Natural killer cell (primary cell): Measurements from ENCODE around the gene PLEKHH2. TPM values are rescaled to one million over a fixed set of nuclear protein-coding genes. Genes with fewer than 3 reads are reported as not detected.

ENCODE experiments used
- ATAC-seq, 3 donors: fragments of 150-1000 bp in 2 of 3; fragments of 200-7000 bp in 1 of 3; cut with Tn5 transposase; 1 replicate in 1 of 3; 2 replicates in 2 of 3; pipeline ENCODE4 v1.10.0; 2021; ENCODE audit warnings: mild to moderate bottlenecking in 2 of 3, moderate library complexity in 2 of 3
- DNase-seq, 2 donors: peaks; one replicate each; pipeline versions ENCODE4 v3.0.0 to v3.0.0-alpha.2; 2013 to 2021; ENCODE audit warnings: mixed read lengths in 1 of 2
- H3K27ac ChIP-seq: one replicate; pipeline ENCODE4 v1.5.1; 2013; ENCODE audit warnings: mild to moderate bottlenecking, low read length
- H3K27me3 ChIP-seq: one replicate; pipeline ENCODE4 v1.6.1; 2013; ENCODE audit warnings: low read length; ENCODE audit not compliant: control insufficient read depth, insufficient read depth
- H3K36me3 ChIP-seq: one replicate; pipeline ENCODE4 v1.6.1; 2013; ENCODE audit warnings: low read length; ENCODE audit not compliant: control insufficient read depth, insufficient read depth
- H3K4me1 ChIP-seq: one replicate; pipeline ENCODE4 v1.6.1; 2013; ENCODE audit warnings: low read length; ENCODE audit not compliant: control insufficient read depth, insufficient read depth
- H3K4me3 ChIP-seq: one replicate; pipeline ENCODE4 v1.5.1; 2013; ENCODE audit warnings: low read length
- H3K9me3 ChIP-seq: one replicate; pipeline ENCODE4 v1.6.1; 2013; ENCODE audit warnings: low read length; ENCODE audit not compliant: control insufficient read depth, insufficient read depth
- H3K27ac Mint-ChIP-seq, 2 donors: one replicate each; pipeline ENCODE4 v1.8.0; 2022; ENCODE audit warnings: mild to moderate bottlenecking in 2 of 2, mixed read lengths in 2 of 2, moderate library complexity in 1 of 2
- H3K27me3 Mint-ChIP-seq, 2 donors: one replicate each; pipeline ENCODE4 v1.8.0; 2022; ENCODE audit warnings: low read depth in 2 of 2, mixed read lengths in 2 of 2
- H3K36me3 Mint-ChIP-seq: one replicate; pipeline ENCODE4 v1.8.0; 2022; ENCODE audit warnings: mixed read lengths
- H3K4me1 Mint-ChIP-seq, 2 donors: one replicate each; pipeline ENCODE4 v1.8.0; 2022; ENCODE audit warnings: mixed read lengths in 2 of 2
- H3K4me3 Mint-ChIP-seq: one replicate; pipeline ENCODE4 v1.8.0; 2022; ENCODE audit warnings: mild to moderate bottlenecking, moderate library complexity, mixed read lengths
- H3K9me3 Mint-ChIP-seq, 2 donors: one replicate each; pipeline ENCODE4 v1.8.0; 2022; ENCODE audit warnings: mixed read lengths in 2 of 2
- WGBS: methylation state at CpG from one replicate; pipeline ENCODE4 v1.1.7; 2013; ENCODE audit warnings: missing lambda C conversion rate; ENCODE audit not compliant: insufficient coverage; 5-methylcytosine and 5-hydroxymethylcytosine counted together
- intact Hi-C: fragments of 100-400 bp; cut with micrococcal nuclease; formaldehyde crosslinking; loops from one replicate; pipeline ENCODE4 v1.14.2; 2022
- total RNA-seq, 4 donors: library from RNA; stranded (reverse); fragments of 120-200 nt in 1 of 4; gene quantifications; one replicate each; pipeline versions ENCODE4 v1.2.3 to v1.2.4, GENCODE V29; 2013 to 2022
- TF ChIP-seq, protein P1 (sequence below): fragments of 200-600 bp; IDR thresholded peaks from one replicate; pipeline ENCODE4 v1.8.0; 2022; ENCODE audit warnings: antibody characterized with exemption

Gene PLEKHH2
- total RNA-seq, 3 donors from 2014 or later (not counting 1 experiment from before 2014, with no cell fraction given): 0.07 to 0.28 (median 0.19) TPM

- H3K27ac Mint-ChIP-seq: no peak overlapping the region
- H3K9me3 Mint-ChIP-seq: no peaks in the 10 kb centered on the region
- peaks cover 2 to 13% of the 10 kb centered on the region in 2 donors for H3K27me3 Mint-ChIP-seq
- WGBS: 63% methylated on average over 1 of the region's 1 CpG
- H3K4me1 Mint-ChIP-seq: no peaks in the 10 kb centered on the region
- Histone ChIP-seq H3K36me3 (no peaks in the 10 kb centered on the region), H3K4me1 (no peaks in the 10 kb centered on the region), H3K27ac (no peak overlapping the region), H3K27me3 (no peaks in the 10 kb centered on the region), H3K9me3 (no peaks in the 10 kb centered on the region), H3K4me3 (no peak overlapping the region)
- TF ChIP-seq, protein P1, sequence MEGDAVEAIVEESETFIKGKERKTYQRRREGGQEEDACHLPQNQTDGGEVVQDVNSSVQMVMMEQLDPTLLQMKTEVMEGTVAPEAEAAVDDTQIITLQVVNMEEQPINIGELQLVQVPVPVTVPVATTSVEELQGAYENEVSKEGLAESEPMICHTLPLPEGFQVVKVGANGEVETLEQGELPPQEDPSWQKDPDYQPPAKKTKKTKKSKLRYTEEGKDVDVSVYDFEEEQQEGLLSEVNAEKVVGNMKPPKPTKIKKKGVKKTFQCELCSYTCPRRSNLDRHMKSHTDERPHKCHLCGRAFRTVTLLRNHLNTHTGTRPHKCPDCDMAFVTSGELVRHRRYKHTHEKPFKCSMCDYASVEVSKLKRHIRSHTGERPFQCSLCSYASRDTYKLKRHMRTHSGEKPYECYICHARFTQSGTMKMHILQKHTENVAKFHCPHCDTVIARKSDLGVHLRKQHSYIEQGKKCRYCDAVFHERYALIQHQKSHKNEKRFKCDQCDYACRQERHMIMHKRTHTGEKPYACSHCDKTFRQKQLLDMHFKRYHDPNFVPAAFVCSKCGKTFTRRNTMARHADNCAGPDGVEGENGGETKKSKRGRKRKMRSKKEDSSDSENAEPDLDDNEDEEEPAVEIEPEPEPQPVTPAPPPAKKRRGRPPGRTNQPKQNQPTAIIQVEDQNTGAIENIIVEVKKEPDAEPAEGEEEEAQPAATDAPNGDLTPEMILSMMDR: no peak
- no peak for ATAC-seq
- DNase-seq: no peak
- H3K4me3 Mint-ChIP-seq: no peak overlapping the region
- H3K36me3 Mint-ChIP-seq: no peaks in the 10 kb centered on the region
- intact Hi-C loops: no loop called here
Observed at GRCh38 chr2:43764086-43764705, 127.1 kb downstream of the PLEKHH2 start.

- TF ChIP-seq, protein P1: no peak
- no peak for ATAC-seq
- WGBS: 85% methylated on average over 4 of the region's 4 CpGs
- no peaks in the 10 kb centered on the region for H3K9me3 Mint-ChIP-seq
- intact Hi-C loops: no loop called here
- Histone ChIP-seq H3K4me1 (no peaks in the 10 kb centered on the region), H3K36me3 (no peaks in the 10 kb centered on the region), H3K27me3 (no peaks in the 10 kb centered on the region), H3K27ac (no peak overlapping the region), H3K4me3 (no peak overlapping the region), H3K9me3 (no peaks in the 10 kb centered on the region)
- H3K36me3 Mint-ChIP-seq: no peaks in the 10 kb centered on the region
- no peak for DNase-seq
- H3K27ac Mint-ChIP-seq: no peak overlapping the region
- no peaks in the 10 kb centered on the region for H3K4me1 Mint-ChIP-seq
- H3K4me3 Mint-ChIP-seq: no peak overlapping the region
- H3K27me3 Mint-ChIP-seq: peaks cover 2 to 18% of the 10 kb centered on the region in 2 donors
Observed at GRCh38 chr2:43766006-43766405, 128.9 kb downstream of the PLEKHH2 start.

DNA sequence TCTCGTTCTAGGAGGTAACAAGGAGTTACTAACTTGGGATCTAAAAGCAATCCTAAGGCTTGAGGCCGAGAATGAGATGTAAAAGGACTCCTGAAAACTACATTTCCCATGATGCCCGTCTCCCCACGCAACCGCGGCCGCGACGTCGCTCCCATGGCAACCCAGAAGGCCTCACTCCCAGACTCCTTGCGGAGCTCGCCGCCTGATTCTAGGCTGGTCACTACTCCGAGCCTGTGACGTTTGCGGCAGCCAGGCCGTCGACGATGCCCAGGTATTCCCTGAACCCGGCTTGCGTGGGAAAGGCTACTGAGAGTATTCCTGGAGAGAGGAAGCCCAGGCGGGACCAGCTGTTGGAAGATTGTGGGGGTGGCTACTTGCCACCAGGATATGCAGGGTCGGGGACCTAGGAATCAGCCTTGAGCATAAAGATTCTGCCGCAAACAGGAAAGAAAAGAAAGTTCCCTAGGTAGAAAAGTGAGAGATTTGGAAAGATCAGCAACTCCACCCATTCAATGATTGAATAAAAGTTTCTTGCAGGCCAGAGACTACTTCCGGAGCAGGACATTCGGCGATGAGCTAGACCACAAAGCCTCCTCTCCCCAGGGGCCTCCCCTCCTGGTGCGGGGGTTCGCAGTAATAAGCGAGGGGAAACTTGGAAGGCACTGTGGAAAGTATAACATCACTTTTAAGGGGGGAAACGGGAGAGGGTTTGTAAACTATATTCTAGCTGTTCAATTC lies 137.0 kb downstream of the PLEKHH2 start, which contains the start of gene DYNC2LI1:
DYNC2LI1 (plus strand) TSS at position 164 of the 738 bp plus-strand sequence; CDS start at position 264, 100 bp downstream.
- H3K4me3 ChIP-seq: peak within 1 kb of the TSS; percentile 82
- H3K36me3 ChIP-seq: no peaks in the 10 kb centered on the region
- Mint-ChIP-seq H3K4me3 (peak within 1 kb of the TSS; percentile 95), H3K27me3 (peaks cover 2 to 22% of the 10 kb centered on the region in 2 donors), H3K36me3 (no peaks in the 10 kb centered on the region), H3K27ac (peak within 1 kb of the TSS; percentile 82 to 91), H3K4me1 (peaks cover 12 to 14% of the 10 kb centered on the region in 2 donors), H3K9me3 (no peaks in the 10 kb centered on the region)
- intact Hi-C loops: no loop called here
- peaks cover 10% of the 10 kb centered on the region for H3K4me1 ChIP-seq
- no peaks in the 10 kb centered on the region for H3K9me3 ChIP-seq
- peak; percentile 92 to 98 (median 97) for ATAC-seq
- no peaks in the 10 kb centered on the region for H3K27me3 ChIP-seq
- WGBS: under 1% methylated on average over 27 of the region's 31 CpGs
- TF ChIP-seq, protein P1: no peak
- DNase-seq: peak; percentile 56 to 86
- no peak within 1 kb of the TSS for H3K27ac ChIP-seq
